CD4-positive, alpha-beta T cell treated with Interleukin-4 for 4 hours (primary cell): Measurements from ENCODE around the gene IGF1R.
A peak's percentile ranks its signal among the peaks of the same experiment; 100 is the strongest.

Source experiments
- DNase-seq: peaks from one replicate; pipeline ENCODE4 v3.0.0-alpha.2; 2020

Gene IGF1R

DNA sequence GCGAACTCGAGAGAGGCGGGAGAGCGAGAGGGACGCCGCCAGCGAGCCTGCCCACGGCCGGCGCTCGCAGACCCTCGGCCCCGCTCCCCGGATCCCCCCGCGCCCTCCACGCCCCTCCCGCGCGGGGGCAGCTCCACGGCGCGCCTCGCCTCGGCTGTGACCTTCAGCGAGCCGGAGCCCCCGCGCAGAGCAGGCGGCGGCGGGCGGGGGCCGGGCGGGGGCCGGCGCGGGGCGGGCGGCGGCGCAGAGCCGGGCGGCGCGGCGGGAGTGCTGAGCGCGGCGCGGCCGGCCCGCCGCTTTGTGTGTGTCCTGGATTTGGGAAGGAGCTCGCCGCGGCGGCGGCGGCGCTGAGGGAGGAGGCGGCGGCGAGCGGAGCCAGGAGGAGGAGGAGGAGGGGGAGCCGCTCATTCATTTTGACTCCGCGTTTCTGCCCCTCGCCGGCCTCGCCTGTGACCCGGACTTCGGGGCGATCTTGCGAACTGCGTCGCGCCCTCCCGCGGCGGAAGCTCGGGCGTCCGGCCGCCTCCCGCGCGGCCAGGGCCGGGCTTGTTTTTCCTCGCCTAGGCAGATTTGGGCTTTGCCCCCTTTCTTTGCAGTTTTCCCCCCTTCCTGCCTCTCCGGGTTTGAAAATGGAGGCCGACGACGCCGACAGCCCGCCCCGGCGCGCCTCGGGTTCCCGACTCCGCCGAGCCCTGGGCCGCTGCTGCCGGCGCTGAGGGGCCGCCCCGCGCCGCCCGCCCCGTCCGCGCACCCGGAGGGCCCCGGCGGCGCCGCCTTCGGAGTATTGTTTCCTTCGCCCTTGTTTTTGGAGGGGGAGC, 524 bp downstream of the IGF1R start:
- DNase-seq, result no peak

DNA sequence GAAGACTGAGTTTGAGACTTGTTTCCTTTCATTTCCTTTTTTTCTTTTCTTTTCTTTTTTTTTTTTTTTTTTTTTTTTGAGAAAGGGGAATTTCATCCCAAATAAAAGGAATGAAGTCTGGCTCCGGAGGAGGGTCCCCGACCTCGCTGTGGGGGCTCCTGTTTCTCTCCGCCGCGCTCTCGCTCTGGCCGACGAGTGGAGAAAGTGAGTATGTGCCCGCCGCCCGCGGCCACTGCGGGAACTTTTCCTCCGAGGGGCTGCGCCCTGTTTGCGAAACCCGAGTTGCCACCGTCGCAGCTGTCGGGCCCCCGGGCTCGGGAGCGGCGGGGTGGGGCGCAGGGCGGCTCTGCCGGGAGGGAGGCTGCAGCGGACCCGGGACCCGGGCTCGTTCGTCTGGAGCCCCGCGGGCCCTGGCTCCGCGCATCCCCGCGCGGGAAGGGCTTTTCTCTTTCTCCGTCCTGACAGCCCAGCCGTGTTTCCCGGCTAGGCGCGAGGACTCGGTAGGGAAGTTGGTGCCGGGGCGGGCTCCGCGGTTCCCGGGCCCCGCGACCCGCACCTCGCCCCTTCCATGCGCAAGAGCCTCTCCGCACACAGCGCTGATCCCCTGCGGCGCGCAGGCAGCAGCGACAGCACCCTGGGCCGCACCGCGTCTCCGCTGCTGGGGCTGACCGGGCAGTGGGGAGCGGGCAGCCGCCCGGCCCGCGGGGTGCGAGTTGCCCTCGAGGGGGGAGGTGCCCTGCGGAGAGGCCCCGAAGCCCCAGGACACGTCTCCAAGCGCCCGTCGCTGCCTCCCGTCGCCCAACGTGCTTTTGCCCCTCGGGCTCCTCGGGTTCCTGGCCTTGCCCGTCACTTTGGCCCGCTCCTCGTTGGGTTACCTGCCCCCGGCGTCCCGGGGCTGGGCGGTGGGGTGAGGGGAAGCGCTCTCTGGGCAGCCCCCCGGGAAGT, 1.4 kb downstream of the IGF1R start:
- no peak for DNase-seq

DNA sequence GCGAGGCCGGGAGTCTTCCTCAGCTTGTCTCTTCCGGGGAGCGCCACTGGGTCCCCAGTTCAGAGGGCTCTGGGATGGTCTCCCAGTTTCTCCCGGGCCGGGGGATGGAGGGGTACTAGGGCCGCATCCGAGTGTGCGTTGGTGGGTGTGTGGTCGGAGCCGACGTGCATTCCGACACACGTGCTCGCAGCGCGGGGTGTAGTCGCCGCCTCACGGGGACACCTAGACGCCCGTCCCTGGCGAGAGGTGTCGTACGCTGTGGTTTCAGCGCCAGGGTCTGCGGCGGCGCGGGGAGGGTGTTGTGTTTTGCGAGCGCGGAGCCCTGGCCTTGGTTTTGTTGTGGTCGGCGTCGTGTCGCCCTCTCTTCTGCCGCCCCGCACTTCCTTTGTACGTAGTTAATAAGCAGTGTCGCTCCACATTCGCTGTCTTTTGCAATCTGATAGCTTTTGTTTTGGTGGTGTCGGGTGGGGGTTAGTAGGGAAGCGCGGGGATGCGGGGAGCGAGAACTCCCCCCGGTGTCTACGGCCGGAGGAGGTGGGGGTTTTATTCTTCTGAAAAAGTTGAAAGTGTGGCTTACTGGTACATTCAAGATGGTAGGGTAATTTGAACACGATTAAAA, 2.2 kb downstream of the IGF1R start:
- DNase-seq, result peak; percentile 26

DNA sequence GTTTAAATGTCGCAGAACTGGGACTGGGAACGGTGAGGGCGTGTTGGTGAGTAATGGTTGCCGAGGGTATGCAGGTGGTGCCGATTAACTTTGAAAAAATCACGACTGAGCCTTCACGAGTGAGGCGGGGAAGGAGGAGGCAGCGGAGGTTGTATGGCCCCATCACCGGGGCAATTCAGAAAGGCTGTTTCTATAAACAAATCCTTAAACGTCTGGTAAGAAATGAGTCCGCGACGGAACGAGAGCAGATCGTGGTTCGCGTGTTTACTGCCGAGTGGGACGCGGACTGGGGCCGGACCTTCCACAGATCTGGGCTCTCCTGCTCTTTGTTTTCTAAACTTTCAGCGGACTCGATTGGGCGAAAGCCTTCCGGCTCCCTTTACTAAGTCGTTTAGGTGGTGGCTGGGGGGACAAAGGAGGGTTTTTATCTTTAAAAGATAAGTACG, 2.7 kb downstream of the IGF1R start:
- DNase-seq, result peak; percentile 17

DNA sequence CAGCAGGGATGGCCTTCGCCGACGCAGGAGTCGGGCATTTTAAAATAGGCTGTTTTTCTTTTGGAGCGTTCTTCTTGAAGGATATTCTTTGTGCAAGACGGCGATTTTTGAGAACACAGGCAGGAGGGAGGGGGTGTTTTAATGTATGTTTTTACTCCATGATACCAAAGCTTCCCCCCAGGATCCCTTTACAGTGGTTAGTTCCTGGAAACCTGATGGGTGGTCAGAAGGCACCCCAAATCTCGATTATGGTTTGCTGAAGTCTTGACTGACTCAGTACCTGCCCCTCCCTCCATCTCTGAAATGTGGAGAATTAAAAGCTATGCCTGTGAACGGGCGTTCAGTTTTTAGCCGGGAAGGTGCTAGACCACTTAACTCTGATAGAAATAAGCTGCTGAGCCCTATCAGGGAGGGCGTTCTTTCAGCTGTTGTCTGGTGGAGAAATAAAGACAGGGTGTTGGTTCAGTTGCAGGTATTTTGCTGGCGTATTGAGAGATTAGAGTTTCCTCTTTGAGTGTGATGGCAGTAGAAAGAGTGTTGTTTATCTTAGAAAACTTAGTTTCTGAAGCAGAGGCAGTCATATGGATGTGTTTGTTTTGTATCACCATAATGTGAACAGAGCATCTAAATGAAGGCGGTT, 3.4 kb downstream of the IGF1R start:
- DNase-seq, result peak; percentile 29

DNA sequence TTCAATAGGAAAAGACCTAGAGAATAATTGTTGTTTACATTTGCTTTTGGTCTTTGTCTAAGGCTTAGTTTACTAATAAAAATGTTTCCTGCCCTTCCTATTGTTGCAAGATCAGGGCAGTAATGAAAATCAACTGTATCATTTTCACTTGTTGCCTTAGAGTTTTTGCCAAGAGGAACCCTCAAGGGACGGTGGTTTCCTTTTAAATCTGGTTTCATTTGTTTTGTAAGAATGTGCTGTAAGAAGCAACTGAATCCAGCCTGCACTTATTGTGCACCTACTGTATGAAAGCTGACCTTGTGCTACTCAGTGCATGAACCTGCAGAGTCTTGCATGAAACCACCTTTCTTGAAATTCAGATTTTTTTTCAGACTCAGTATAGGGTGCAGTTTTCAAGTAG, 5.3 kb downstream of the IGF1R start:
- DNase-seq, result no peak

DNA sequence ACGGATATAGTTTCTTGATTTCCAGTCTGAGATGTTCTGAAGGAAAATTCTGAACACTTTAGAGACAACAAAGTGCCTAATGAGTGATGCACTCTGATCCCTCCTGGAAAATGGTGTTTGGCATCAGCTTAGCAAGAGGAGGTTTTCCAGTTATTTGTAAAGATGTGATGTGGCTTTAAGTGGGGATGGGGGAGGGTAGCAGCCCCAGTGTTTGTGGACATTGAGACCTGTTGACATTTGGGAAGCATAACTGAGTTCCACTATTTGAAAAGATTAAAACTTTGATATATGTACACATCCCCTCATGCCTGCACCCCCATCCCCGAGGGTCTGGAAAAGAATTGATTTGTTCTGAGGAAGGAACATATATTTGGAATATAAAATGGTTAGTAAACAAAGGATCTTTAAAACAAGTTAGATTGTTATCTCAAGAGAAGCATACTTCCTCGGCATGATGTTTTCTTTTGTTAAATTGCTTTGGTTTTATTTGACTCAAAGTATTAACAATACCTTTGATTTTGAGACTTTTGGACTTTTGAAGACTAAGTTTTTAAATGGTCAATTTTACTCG, 6.5 kb downstream of the IGF1R start:
- no peak for DNase-seq

DNA sequence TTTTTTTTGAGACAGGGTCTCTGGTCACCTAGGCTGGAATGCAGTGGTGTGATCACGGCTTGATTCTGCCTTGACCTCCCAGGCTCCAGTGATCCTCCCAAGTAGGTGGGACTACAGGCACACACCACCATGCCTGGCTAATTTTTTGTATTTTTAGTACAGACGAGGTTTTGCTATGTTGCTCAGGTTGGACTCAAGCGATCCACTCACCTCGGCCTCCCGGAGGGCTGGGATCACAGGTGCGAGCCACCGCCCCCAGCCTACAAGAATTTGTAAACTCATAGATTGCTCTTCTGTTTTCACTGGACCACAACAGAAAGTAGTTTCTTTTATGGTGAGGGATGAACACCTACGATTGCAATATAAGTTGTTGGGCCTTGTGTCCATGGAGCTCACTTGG, 7.4 kb downstream of the IGF1R start:
- DNase-seq, result no peak

DNA sequence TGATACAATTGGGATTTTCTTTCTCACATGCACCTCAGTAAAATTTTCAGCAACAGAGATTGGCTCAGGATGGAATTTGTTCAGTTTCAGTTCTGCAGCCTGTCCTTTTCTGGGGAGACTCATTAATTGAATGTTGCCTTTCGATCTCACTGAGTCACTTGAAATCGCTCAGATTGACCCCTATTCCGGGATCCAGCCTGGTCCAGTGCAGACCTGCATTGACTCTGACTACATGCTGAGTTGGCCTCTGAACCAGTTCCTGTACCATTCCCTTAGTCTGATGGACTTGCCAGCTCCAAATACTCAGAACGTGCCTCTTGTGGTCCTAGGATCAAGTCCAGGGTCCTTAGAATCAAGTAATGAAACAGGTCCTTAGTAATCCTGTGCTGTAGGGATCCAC, 9.4 kb downstream of the IGF1R start:
- no peak for DNase-seq

DNA sequence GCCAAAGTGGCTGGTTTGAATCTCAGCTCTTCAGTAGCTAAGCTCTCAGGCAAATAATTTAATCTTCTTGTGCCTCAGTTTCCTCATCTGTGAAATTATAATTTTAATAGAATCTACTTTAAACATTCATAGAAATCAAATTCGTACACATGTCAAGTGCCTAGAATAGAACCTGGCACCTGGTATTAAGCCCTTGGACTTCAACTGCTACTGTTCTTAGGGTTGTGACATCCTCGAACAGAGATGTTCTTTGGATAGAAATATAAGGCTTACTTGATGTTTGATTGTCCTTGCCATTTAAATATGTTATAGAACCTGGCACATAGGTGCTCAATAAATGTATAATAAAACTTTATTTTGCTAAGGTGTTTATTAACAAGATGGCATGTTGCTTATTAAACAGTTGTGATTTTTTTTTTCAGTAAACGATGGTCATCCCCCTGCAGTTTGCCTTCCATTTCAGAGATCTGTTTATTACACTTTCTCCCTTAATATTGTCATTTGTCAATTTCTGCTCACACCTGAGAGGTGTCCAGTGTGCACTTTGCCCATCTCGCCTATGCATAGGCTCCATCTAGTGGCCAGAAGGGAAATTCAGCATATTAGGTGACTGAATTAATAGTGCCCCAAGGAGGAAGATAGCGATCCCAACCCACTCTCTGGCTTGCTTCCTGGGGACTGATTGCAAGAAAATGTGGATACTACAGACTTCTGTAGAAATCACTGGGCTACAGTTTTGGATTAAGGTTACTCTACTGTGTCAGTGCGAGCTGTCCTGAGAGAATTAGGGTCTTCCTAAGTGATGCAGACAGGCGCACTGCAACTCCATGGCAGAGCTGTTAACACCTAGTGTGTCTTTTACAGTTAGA, 10.7 kb downstream of the IGF1R start:
- peak; percentile 60 for DNase-seq

DNA sequence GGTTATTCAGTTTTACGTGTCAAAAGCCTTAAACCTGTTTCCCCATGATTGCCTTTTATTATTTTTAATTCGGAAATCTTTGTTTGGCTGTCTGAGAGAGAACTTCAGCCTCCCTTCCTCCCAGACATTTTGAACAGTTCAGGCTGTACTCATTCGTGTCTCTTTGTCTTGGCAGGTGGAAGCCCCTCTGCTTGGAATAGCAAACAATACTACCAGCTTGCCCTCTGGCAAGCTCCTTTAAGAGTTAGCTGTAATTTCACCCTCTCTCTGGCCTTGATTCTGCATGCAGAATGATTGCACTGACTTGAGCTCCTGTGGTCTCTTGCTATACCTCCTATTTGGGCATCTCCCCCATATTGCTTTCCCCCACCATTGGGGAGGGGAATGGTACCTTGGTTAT, 11.7 kb downstream of the IGF1R start:
- no peak for DNase-seq

DNA sequence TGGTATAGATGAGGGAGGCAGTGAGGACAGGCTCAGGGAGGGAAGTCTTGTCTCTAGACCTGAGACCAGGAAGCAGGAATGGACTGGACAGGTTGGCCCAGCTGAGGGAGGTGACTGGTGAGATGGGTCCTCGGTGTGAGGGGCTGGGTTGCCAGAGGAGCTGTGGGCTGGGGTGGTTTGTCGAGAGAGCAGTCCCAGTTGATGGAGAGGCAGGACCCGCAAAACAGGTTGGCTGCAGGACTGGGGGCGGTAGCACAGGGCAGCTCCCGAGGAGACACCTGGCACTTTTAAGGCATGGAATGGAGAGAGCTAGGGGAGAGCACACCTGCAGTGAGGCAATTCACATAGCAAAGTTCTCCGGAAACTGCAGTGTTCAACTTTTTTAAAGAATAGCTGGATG, 14.7 kb downstream of the IGF1R start:
- no peak for DNase-seq

DNA sequence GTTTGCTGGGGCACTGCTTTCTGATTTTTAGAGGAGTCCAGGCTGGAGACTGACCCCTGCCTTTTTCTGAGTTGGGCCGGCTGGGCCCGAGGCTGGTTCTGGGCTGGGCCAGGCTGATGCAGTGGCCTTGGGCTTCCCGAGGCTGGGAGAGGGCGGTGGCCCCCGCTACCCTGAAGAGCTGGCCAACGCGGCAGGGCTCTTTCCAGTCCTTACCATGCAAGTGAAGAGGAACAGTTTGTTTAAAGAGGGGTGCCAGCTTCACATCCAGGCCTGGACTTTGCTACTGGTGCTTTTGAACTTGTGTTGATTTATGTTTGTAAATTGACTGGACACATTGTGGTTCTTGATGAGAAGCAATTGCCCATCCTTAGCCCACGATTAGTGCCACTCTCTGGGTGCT, 15.3 kb downstream of the IGF1R start:
- no peak for DNase-seq

DNA sequence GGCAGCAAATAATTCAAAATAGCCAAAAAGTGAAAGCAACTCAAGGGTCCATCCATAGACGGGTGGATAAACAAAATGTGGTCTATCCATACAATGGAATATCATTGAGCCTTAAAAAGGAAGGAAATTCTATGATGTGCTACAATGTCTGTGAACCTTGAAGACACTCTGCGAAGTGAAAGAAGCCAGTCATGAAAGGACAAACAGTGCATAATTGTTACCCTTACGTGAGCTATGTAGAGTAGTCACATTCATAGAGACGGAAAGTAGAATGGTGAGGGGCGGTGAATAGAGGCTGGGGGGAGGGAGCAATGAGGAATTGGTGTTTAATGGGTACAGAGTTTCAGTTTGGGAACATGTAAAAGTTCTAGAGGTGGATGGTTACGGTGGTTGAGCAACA, 18.1 kb downstream of the IGF1R start:
- no peak for DNase-seq

DNA sequence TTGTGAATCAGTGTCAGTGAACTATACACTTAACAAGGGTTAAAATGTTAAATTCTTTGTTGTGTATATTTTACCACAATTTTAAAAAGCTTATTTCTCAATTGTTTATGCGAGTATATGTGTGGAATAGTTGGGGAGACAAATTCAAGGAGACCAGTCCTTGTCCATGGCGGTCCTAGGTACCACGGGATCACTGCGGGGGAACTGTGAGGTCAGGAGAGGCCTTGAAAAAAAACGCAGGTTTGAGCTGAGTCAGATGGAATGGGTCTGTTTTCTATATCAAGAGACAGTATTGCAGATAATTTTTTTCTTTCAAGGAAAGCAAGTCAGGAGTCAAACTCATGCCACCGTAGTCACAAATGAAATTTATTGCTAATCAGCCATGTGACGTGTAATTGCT, 18.5 kb downstream of the IGF1R start:
- DNase-seq, result no peak

DNA sequence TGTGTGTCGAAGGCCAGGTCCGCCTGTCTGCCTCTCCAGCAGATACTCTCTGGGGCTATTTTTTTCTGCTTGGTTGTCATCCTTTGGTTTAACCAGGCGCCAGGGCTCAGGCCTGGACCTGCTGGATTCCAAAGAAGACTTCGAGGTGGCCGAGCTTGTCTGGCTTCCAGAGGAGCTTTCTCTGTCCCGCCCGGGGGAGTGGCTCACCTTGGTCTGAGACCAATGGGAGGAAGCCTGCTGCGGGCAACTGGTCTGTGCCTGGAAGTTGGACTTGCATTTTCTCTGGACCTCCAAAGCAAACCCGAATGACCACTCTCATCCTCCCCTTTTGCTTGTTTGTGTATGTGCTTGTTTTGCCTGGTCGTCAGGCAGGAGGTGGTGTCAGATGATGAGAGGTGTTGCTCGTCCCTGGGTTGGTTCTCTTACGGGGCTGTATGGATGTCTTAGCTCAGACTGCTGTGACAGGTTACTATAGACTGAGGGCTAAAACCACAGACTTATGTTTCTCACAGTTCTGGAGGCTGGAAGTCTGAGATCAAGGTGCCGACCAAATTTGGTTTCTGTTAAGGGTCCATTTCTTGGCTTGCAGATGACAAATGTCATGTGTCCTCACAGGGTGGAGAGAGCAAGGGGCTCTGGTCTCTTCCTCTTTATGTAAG, 19.3 kb downstream of the IGF1R start:
- no peak for DNase-seq

DNA sequence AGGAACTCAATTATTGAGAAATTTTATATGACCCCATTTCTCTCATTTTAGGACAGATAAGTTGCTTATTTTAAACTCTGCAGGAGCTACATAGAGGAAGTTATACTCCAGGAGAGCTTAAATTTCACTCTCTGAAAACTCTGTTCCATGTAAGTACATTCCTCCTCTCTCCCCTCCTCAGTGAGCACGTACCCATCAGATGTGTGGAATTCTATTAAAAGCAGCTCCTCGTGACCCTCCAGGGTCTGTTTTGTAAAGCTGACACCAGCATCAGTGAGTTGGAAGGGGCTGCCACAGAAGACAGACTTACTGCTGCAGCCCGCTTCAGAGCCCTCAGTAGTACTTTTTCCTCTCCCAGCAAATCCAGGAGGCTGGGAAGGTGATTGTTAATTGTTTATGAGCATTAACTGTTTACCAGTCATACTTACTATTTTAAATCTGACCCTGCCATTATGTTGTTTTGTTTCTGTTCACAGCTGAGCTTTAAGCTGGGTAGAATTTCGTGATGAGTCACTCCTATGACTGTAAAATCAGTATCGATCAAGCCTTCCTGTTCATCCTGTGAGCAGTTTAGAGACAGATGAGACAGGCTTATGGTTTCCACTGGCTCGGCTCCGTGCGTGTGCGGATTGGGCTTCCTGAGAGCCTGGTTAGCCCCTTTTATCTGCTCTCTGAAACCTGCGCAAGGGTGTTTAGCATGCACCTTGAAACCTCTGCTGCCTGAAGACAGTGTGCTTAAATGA, 20.4 kb downstream of the IGF1R start:
- peak; percentile 29 for DNase-seq

DNA sequence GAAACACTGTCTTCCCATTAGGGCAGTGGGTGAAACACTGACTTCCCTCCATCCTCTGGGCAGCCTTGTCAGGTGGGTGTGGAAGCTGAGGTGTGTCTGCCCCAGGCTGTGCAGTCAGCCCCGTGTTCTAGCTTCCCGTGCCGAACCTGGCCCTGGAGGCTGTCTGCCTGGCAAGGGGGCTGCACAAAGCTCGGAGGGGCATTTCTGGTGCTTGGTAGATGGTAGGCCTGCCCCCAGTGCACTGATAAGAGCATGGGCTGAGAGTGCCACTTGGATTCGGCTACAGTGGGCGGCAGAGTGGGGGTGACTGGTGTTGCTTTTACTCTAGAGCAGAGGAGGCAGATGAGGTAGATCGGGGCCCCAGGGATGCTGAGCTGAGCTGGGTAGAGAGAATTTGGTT, 21.3 kb downstream of the IGF1R start:
- no peak for DNase-seq

DNA sequence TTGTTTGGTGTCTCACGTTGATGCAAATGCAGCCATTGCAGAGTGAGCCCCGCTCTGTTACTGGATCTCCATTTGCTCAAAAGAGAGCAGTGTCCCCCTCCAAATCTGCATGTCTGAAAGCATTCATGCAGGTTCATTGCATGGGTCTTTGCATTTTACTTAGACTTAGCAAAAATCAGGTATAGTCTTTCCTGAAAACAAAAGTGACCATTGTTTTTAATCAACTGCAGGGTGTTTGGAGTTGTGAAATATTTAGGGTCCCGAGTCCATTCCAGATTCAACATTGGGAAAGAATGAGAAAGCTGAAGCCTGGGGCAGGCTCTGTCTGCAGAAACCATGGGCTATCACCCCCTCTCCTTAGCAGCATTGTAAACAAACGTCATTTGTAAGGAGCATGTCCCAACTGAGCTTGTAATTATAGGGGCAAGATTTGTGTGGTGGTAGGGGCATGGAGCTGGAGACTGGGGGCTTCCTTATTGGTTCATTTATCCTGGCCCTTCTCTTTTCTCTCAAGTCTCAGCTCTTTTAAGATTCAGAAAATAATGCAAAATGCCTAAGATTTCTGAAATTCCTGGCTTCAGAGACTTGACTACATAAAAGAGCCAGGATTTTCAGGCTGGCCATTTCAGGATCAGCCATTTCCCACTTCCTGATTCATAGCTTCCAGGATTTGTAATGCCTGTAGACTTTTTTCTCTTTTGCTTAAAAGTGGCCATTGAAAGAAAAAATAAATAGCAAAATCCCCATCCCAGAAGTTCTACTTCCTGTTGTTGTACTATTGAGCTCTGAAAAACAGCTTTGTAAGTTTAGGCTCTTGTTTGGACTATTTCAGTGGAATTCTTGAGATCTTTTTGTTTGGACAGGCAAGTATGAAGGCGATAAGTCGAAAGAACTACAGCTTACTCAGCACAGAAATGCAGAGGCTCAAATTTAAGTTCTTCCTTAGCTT, 23.0 kb downstream of the IGF1R start:
- no peak for DNase-seq
